Natural killer cell (primary cell): ENCODE data around the gene UNC93B1. TPM values are rescaled to one million over a fixed set of nuclear protein-coding genes. Genes with fewer than 3 reads are reported as not detected.

ENCODE experiments used
- ATAC-seq, 3 donors: fragments of 150-1000 bp in 2 of 3; fragments of 200-7000 bp in 1 of 3; cut with Tn5 transposase; 1 replicate in 1 of 3; 2 replicates in 2 of 3; pipeline ENCODE4 v1.10.0; 2021; ENCODE audit warnings: mild to moderate bottlenecking in 2 of 3, moderate library complexity in 2 of 3
- DNase-seq, 2 donors: peaks; one replicate each; pipeline versions ENCODE4 v3.0.0 to v3.0.0-alpha.2; 2013 to 2021; ENCODE audit warnings: mixed read lengths in 1 of 2
- H3K27ac ChIP-seq: one replicate; pipeline ENCODE4 v1.5.1; 2013; ENCODE audit warnings: mild to moderate bottlenecking, low read length
- H3K27me3 ChIP-seq: one replicate; pipeline ENCODE4 v1.6.1; 2013; ENCODE audit warnings: low read length; ENCODE audit not compliant: control insufficient read depth, insufficient read depth
- H3K36me3 ChIP-seq: one replicate; pipeline ENCODE4 v1.6.1; 2013; ENCODE audit warnings: low read length; ENCODE audit not compliant: control insufficient read depth, insufficient read depth
- H3K4me1 ChIP-seq: one replicate; pipeline ENCODE4 v1.6.1; 2013; ENCODE audit warnings: low read length; ENCODE audit not compliant: control insufficient read depth, insufficient read depth
- H3K4me3 ChIP-seq: one replicate; pipeline ENCODE4 v1.5.1; 2013; ENCODE audit warnings: low read length
- H3K9me3 ChIP-seq: one replicate; pipeline ENCODE4 v1.6.1; 2013; ENCODE audit warnings: low read length; ENCODE audit not compliant: control insufficient read depth, insufficient read depth
- H3K27ac Mint-ChIP-seq, 2 donors: one replicate each; pipeline ENCODE4 v1.8.0; 2022; ENCODE audit warnings: mild to moderate bottlenecking in 2 of 2, mixed read lengths in 2 of 2, moderate library complexity in 1 of 2
- H3K27me3 Mint-ChIP-seq, 2 donors: one replicate each; pipeline ENCODE4 v1.8.0; 2022; ENCODE audit warnings: low read depth in 2 of 2, mixed read lengths in 2 of 2
- H3K36me3 Mint-ChIP-seq: one replicate; pipeline ENCODE4 v1.8.0; 2022; ENCODE audit warnings: mixed read lengths
- H3K4me1 Mint-ChIP-seq, 2 donors: one replicate each; pipeline ENCODE4 v1.8.0; 2022; ENCODE audit warnings: mixed read lengths in 2 of 2
- H3K4me3 Mint-ChIP-seq: one replicate; pipeline ENCODE4 v1.8.0; 2022; ENCODE audit warnings: mild to moderate bottlenecking, moderate library complexity, mixed read lengths
- H3K9me3 Mint-ChIP-seq, 2 donors: one replicate each; pipeline ENCODE4 v1.8.0; 2022; ENCODE audit warnings: mixed read lengths in 2 of 2
- WGBS: methylation state at CpG from one replicate; pipeline ENCODE4 v1.1.7; 2013; ENCODE audit warnings: missing lambda C conversion rate; ENCODE audit not compliant: insufficient coverage; 5-methylcytosine and 5-hydroxymethylcytosine counted together
- intact Hi-C: fragments of 100-400 bp; cut with micrococcal nuclease; formaldehyde crosslinking; loops from one replicate; pipeline ENCODE4 v1.14.2; 2022
- total RNA-seq, 4 donors: library from RNA; stranded (reverse); fragments of 120-200 nt in 1 of 4; gene quantifications; one replicate each; pipeline versions ENCODE4 v1.2.3 to v1.2.4, GENCODE V29; 2013 to 2022
- TF ChIP-seq, protein P1 (sequence below): fragments of 200-600 bp; IDR thresholded peaks from one replicate; pipeline ENCODE4 v1.8.0; 2022; ENCODE audit warnings: antibody characterized with exemption

The UNC93B1 gene
- total RNA-seq, 3 donors from 2014 or later (not counting 1 experiment from before 2014, with no cell fraction given) = 26.6 to 44.3 (median 39.7) TPM

DNA sequence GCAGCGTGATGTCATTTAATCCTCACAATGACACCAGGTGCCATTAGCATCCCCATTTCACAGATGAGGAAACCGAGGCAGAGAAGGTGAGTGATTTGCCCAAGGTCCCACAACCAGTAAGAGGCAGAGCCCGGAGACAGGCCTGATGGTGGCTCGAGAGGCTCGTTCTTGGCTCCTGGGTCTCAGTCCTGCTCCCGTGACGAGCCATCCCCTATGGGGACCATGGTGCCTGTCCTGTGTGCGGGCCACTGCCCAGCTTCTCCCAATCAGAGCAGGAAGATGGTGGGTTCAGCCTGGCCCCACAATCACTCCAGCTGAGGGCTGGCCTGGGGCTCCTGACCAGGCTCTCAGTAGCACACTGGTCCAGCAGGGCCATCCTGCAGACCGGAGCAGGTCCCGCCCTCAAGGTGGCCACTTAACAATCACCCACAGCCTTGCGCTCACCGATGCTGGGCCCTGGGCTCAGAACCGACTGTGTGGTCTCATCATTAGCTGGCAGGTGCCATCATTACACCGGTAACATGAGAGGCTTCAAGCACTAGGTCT lies 9.8 kb upstream of the UNC93B1 start:
- 93% methylated on average over 14 of the region's 14 CpGs for WGBS
- TF ChIP-seq, protein P1, sequence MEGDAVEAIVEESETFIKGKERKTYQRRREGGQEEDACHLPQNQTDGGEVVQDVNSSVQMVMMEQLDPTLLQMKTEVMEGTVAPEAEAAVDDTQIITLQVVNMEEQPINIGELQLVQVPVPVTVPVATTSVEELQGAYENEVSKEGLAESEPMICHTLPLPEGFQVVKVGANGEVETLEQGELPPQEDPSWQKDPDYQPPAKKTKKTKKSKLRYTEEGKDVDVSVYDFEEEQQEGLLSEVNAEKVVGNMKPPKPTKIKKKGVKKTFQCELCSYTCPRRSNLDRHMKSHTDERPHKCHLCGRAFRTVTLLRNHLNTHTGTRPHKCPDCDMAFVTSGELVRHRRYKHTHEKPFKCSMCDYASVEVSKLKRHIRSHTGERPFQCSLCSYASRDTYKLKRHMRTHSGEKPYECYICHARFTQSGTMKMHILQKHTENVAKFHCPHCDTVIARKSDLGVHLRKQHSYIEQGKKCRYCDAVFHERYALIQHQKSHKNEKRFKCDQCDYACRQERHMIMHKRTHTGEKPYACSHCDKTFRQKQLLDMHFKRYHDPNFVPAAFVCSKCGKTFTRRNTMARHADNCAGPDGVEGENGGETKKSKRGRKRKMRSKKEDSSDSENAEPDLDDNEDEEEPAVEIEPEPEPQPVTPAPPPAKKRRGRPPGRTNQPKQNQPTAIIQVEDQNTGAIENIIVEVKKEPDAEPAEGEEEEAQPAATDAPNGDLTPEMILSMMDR = no peak
- Histone ChIP-seq H3K9me3 (no peaks in the 10 kb centered on the region), H3K27me3 (no peaks in the 10 kb centered on the region), H3K36me3 (no peaks in the 10 kb centered on the region), H3K4me1 (peaks cover 46% of the 10 kb centered on the region), H3K4me3 (no peak overlapping the region), H3K27ac (no peak overlapping the region)
- ATAC-seq = no peak
- H3K36me3 Mint-ChIP-seq = no peaks in the 10 kb centered on the region
- DNase-seq = no peak
- peaks cover 21 to 30% of the 10 kb centered on the region in 2 donors for H3K4me1 Mint-ChIP-seq
- H3K27me3 Mint-ChIP-seq = no peaks in the 10 kb centered on the region
- no peak overlapping the region for H3K27ac Mint-ChIP-seq
- intact Hi-C loops = no loop called here
- no peak overlapping the region for H3K4me3 Mint-ChIP-seq
- H3K9me3 Mint-ChIP-seq = no peaks in the 10 kb centered on the region

DNA sequence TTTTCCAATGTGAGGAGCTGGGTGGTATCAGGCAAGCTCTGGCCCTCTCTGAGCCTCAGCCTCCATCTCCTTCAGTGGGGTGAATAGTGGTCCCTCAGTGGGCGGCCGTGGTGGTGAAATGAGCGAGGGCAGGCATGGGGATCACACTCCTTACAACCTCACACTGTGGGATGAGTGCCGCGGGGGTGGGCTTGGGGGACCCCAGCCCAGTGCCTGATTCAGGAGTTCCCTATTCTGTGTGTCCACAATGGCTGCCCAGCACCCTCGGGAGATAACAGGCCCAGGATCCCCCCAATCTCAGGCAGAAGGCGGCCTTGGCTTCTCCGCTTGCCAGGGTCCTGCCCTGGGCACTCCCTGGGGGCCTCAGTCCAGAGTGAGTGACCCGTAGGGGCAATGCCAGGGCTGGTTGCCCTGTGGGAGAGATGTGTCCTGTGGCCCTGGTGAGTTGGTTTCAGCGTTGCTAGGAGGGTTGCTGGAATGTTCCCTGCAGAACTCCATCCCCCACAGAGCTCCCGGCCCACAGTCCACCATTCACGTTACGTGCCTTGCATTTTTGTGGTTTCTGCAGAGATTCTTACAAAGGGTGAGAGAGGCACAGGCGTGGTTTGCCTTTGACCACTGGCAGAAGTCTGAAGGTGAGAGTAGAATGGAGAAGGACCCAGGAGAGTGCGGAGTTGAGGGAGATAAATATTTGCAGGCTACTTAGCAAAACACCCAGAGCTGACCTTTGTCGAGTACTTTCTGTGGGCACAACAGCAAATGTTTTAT lies 9.1 kb upstream of the UNC93B1 start:
- TF ChIP-seq, protein P1 = no peak
- no peaks in the 10 kb centered on the region for H3K27me3 ChIP-seq
- H3K4me1 ChIP-seq = peaks cover 52% of the 10 kb centered on the region
- no peaks in the 10 kb centered on the region for H3K36me3 ChIP-seq
- Mint-ChIP-seq H3K27ac (no peak overlapping the region), H3K36me3 (no peaks in the 10 kb centered on the region), H3K4me1 (peaks cover 21 to 28% of the 10 kb centered on the region in 2 donors), H3K4me3 (peak overlapping the region; percentile 13), H3K27me3 (no peaks in the 10 kb centered on the region), H3K9me3 (no peaks in the 10 kb centered on the region)
- H3K9me3 ChIP-seq = no peaks in the 10 kb centered on the region
- whole genome bisulfite sequencing = 75% methylated on average over 16 of the region's 16 CpGs
- no peak overlapping the region for H3K4me3 ChIP-seq
- DNase-seq (no peak), ATAC-seq (no peak)
- no peak overlapping the region for H3K27ac ChIP-seq
- intact Hi-C loops = no loop called here

DNA sequence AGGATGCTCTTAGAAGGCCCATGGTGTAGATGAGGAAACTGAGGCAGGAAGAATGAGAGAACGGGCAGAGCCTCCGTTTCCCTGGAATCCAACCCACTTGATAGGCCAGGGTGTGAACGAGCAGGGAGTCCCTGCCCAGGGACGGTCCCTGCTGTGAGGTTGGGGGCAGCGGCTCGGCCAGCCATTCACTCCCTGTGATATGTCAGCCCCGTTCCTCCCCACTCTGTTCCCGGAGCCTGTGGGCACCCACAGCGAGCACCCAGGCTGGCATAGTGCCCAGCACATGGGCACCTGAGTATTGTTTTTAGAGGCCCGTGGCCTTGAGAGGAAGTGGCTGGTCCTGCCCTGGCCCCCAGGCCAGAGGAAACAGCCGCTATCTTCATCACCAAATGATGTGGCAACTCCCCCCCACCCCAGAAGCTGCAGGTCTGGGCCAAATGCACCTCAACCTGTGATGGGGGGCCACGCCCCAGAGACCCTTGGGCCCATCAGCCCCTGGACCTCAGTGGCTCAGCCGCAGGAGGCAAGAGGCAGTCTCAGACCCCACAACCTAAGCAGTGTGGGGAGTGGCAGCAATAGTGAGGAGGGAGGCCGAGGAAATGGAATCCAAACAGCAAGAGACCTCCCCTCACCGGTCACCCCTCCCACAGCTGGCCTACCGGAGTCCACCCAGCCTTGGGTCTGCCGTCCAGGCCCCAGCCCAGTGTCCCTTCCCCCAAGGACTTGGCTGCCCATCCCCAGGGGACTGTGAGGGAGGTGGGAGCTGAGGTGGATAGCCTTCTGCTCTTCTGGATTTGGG lies 8.3 kb upstream of the UNC93B1 start:
- Mint-ChIP-seq H3K4me1 (peaks cover 21 to 26% of the 10 kb centered on the region in 2 donors), H3K27me3 (no peaks in the 10 kb centered on the region), H3K9me3 (no peaks in the 10 kb centered on the region), H3K4me3 (no peak overlapping the region), H3K27ac (peak overlapping the region in 1 of 2 donors; percentile 24), H3K36me3 (no peaks in the 10 kb centered on the region)
- intact Hi-C loops = no loop called here
- Histone ChIP-seq H3K4me3 (no peak overlapping the region), H3K4me1 (peaks cover 54% of the 10 kb centered on the region), H3K27me3 (no peaks in the 10 kb centered on the region), H3K9me3 (no peaks in the 10 kb centered on the region), H3K27ac (peak overlapping the region; percentile 6), H3K36me3 (no peaks in the 10 kb centered on the region)
- TF ChIP-seq, protein P1 = no peak
- ATAC-seq = no peak
- whole genome bisulfite sequencing = 39% methylated on average over 13 of the region's 17 CpGs
- DNase-seq = no peak
